ENCODE measurements around the gene TMEM9B.

Gene TMEM9B

DNA sequence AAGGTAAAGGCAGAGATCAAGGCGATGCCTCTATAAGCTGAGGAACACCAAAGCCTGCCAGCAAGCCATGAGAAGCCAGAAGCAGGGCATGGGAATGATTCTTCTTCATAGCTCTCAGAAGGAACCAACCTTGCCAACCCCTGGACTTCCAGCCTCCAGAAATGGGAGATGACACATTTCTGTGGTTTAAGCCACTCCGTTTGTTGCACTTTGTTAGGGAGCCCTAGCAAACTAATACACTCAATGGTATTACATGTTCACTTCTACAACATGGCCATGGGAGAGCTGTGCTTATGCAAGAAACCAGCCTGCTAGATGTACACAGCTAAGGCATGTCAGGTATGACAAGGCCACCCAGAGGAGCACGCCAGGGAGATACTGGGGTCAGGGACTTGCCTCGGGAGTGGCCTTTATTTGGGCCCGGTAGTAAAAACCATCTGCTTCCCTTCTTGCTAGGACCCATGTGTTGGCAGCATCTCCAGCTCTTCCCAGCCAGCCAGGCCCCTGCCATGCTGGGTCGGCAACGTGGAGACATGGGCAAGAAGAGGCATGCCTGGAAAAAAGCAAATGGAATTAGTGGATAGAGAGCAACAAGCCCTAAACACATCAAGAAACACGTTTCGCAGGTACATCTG lies 35.1 kb downstream of the TMEM9B start:
- H3K4me3 ChIP-seq (ENCODE audit: low read depth, low read length): no peak overlapping the region
- DNase-seq (ENCODE audit: low read depth): no peak
- TF ChIP-seq, protein P1, sequence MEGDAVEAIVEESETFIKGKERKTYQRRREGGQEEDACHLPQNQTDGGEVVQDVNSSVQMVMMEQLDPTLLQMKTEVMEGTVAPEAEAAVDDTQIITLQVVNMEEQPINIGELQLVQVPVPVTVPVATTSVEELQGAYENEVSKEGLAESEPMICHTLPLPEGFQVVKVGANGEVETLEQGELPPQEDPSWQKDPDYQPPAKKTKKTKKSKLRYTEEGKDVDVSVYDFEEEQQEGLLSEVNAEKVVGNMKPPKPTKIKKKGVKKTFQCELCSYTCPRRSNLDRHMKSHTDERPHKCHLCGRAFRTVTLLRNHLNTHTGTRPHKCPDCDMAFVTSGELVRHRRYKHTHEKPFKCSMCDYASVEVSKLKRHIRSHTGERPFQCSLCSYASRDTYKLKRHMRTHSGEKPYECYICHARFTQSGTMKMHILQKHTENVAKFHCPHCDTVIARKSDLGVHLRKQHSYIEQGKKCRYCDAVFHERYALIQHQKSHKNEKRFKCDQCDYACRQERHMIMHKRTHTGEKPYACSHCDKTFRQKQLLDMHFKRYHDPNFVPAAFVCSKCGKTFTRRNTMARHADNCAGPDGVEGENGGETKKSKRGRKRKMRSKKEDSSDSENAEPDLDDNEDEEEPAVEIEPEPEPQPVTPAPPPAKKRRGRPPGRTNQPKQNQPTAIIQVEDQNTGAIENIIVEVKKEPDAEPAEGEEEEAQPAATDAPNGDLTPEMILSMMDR (conservative IDR thresholded peaks at IDR 0.05; ENCODE audit: low read depth, low read length): no peak

DNA sequence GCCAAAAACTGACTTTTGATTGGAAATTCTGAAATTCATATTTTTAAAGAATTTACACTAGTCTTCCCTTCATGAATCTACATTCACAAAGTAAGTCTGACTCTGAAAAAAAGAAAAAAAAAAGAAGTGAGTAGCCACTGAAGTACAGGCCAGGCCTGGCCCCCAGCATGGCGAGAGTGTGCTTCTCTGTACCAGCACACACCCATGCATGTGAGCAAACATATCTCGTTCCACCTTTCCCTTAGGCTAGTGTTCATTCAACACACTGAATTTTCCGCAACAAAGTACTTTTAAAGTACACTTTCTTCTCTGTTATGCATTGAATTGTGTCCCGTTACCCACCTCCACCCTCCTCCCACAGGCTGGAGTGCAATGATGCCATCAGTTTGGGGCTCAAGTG lies 36.0 kb downstream of the TMEM9B start:
- TF ChIP-seq, protein P1 (conservative IDR thresholded peaks at IDR 0.05; ENCODE audit: low read depth, low read length): no peak
- no peak for DNase-seq (ENCODE audit: low read depth)
- no peak overlapping the region for H3K4me3 ChIP-seq (ENCODE audit: low read depth, low read length)

DNA sequence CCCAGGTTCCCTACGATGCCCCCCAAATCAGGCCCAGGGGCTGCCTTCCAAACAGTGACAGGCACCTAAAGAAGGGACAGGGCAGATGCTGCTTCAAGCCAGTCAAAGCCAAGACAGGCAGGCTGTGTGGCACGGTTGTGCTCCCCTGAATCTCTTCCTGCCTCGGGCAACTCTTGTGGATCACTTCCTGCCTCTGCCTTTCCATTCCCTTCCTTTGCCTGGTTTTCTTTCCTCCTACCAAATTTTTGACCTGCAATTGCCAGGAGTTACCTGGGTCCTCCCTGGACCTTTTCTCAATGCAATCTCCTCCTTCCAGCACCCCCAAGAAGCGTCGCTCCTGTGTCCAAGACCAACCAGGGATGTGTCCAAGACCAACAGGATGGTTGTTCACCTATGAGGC lies 37.0 kb downstream of the TMEM9B start:
- no peak overlapping the region for H3K4me3 ChIP-seq (ENCODE audit: low read depth, low read length)
- no peak for DNase-seq (ENCODE audit: low read depth)
- TF ChIP-seq, protein P1 (conservative IDR thresholded peaks at IDR 0.05; ENCODE audit: low read depth, low read length): no peak

DNA sequence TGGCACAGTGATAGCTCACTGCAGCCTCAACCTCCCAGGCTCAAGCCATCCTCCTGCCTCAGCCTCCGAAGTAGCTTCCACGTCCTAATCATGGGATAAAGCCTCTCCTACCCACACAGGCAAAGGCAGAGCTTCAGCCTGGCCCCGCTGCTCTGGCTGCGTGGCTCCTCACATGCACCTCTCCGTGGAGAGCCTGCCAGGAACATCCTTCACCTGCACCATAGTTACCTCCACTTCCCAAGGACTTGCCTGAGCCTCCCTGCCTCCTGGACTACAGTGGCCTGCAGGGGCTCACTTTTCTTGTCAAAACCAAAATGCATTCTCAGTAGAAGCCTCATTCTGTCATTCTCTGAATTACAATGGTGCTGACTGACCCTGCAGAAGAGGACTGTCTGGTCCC lies 38.0 kb downstream of the TMEM9B start:
- no peak for DNase-seq (ENCODE audit: low read depth)
- TF ChIP-seq, protein P1 (conservative IDR thresholded peaks at IDR 0.05; ENCODE audit: low read depth, low read length): no peak

DNA sequence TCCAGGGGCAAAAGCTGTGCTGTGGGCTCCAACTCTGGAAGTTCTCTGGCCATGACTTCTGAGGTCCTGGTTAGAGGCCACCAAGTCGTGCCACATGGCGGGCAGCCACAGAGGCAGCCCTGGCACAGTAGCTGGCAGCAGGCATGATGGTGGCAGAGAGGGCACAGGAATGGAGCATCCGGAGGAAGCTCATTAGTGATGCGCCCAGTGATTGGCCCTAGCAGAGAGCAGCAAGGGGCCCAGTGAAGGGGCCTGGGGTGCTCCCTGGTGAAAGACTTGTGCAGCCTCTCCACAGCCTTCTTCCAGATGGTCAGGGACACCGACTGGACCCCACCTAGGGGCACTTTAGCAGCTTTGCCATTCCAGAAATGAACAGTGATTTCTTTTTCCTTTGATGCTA lies 38.5 kb downstream of the TMEM9B start:
- TF ChIP-seq, protein P1 (conservative IDR thresholded peaks at IDR 0.05; ENCODE audit: low read depth, low read length): no peak
- no peak overlapping the region for H3K4me3 ChIP-seq (ENCODE audit: low read depth, low read length)
- no peak for DNase-seq (ENCODE audit: low read depth)

More for the DNA sequence above, 38.0 kb downstream of the TMEM9B start:
- H3K4me3 ChIP-seq (ENCODE audit: low read depth, low read length): no peak overlapping the region

DNA sequence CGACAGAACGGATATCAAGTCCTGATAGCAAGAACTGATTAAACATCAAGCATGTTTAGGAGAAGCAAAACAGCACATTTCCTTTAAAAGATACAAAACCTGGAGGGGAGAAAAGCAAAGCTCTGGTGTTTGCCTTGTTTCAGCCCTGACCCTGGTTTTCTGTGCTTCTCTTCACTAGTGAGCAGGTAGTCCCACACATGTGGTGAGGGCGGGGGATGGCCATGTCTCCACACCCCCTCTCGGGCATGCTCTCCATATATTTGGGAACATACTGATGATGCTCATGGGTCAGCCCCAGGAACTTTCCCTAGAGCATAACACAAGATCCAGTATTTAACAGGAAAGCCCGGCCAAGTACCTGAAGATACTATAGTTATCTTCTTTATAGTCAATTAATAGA lies 41.6 kb downstream of the TMEM9B start:
- no peak overlapping the region for H3K4me3 ChIP-seq (ENCODE audit: low read depth, low read length)
- no peak for DNase-seq (ENCODE audit: low read depth)
- TF ChIP-seq, protein P1 (conservative IDR thresholded peaks at IDR 0.05; ENCODE audit: low read depth, low read length): no peak

DNA sequence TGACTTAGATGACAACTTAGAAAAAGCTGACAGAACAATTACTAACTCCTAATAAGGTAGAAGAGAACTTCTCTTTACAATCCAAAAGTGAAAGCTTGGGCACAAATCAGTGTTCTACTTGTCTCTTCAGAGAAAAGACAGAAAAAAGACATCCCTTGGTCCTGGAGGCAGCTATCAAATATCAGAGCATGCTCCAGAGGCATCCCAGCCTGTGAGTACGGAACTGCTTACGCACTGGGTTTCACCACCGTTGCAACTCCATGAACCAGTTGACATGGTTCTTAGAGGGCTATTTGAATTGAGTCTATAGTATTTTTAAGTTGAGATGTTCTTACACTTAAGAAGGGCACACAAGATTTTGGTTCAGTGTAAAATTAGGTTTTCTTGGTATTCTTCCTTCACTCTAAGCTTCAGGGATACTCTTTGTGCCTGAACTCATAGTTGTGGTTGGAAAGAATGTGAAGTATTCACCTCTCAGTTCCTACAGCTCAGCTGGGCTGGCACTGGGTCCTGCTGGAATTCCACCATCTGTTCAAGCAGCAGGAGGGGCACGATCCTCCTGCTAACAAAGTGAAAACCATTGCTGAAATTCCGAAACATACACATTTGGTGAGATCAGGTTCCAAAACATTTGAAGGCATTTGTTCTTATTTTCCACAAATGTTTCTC lies 47.0 kb downstream of the TMEM9B start:
- DNase-seq (ENCODE audit: low read depth): peak; percentile 97
- TF ChIP-seq, protein P1 (conservative IDR thresholded peaks at IDR 0.05; ENCODE audit: low read depth, low read length): peak; percentile 11
- no peak overlapping the region for H3K4me3 ChIP-seq (ENCODE audit: low read depth, low read length)
